Neuronal stem cell (in vitro differentiated cells): ENCODE measurements around the gene ZG16.
"Not testable (repeated sequence)": the region's sequence is repeated elsewhere in the genome, so short reads cannot be mapped to it uniquely, and the experiment has no call there.

Experiments used
- DNase-seq: peaks from one replicate; pipeline ENCODE4 v3.0.0-alpha.2; 2013; ENCODE audit warnings: low spot score
- H2AFZ ChIP-seq: one replicate; pipeline ENCODE4 v1.6.1; 2013; ENCODE audit warnings: mild to moderate bottlenecking, low read length, inconsistent platforms
- H2AK5ac ChIP-seq: 2 replicates; pipeline ENCODE4 v1.6.1; 2013; ENCODE audit warnings: low read depth, mild to moderate bottlenecking, inconsistent platforms, low read length, moderate library complexity, mixed read lengths
- H2BK120ac ChIP-seq: 2 replicates; pipeline ENCODE4 v1.6.1; 2013; ENCODE audit warnings: low read depth, mild to moderate bottlenecking, inconsistent platforms, low read length, moderate library complexity, mixed read lengths
- H2BK12ac ChIP-seq: one replicate; pipeline ENCODE4 v1.6.1; 2013; ENCODE audit warnings: low read length, inconsistent platforms
- H2BK15ac ChIP-seq: 2 replicates; pipeline ENCODE4 v1.6.1; 2013; ENCODE audit warnings: mild to moderate bottlenecking, low read length, inconsistent platforms, mixed read lengths
- H2BK5ac ChIP-seq: one replicate; pipeline ENCODE4 v1.6.1; 2013; ENCODE audit warnings: inconsistent platforms, mild to moderate bottlenecking, low read length, moderate library complexity
- H3K14ac ChIP-seq: one replicate; pipeline ENCODE4 v1.6.1; 2013; ENCODE audit warnings: low read length, inconsistent platforms
- H3K18ac ChIP-seq: 2 replicates; pipeline ENCODE4 v1.6.1; 2013; ENCODE audit warnings: low read length, inconsistent platforms
- H3K23ac ChIP-seq: 2 replicates; pipeline ENCODE4 v1.6.1; 2013; ENCODE audit warnings: low read depth, mild to moderate bottlenecking, mixed read lengths, low read length, inconsistent platforms; ENCODE audit not compliant: poor library complexity
- H3K27ac ChIP-seq: replicated peaks from 3 replicates; pipeline ENCODE4 v1.5.1; 2013; ENCODE audit warnings: low read length, inconsistent platforms
- H3K27me3 ChIP-seq, 3 experiments: 2 replicates each; pipeline ENCODE4 v1.6.1; 2013; ENCODE audit warnings: low read length in 3 of 3, mild to moderate bottlenecking in 2 of 3, inconsistent platforms in 1 of 3, low read depth in 1 of 3, mixed read lengths in 1 of 3, moderate library complexity in 1 of 3; ENCODE audit not compliant: control insufficient read depth in 3 of 3, insufficient read depth in 3 of 3
- H3K36me3 ChIP-seq, 2 donors: replicated peaks in 1 of 2; 2 replicates each; pipeline ENCODE4 v1.6.1; 2013; ENCODE audit warnings: low read length in 2 of 2; ENCODE audit not compliant: control insufficient read depth in 2 of 2, insufficient read depth in 2 of 2
- H3K4ac ChIP-seq: 2 replicates; pipeline ENCODE4 v1.6.1; 2013; ENCODE audit warnings: inconsistent platforms, mild to moderate bottlenecking, low read length, moderate library complexity
- H3K4me1 ChIP-seq, 2 donors: 1 replicate in 1 of 2; 2 replicates in 1 of 2; pipeline ENCODE4 v1.6.1; 2013; ENCODE audit warnings: low read length in 2 of 2, low read depth in 1 of 2; ENCODE audit not compliant: control insufficient read depth in 2 of 2, insufficient read depth in 1 of 2
- H3K4me2 ChIP-seq: one replicate; pipeline ENCODE4 v1.6.1; 2013; ENCODE audit warnings: mild to moderate bottlenecking, low read length, inconsistent platforms; ENCODE audit not compliant: insufficient read depth, poor library complexity, severe bottlenecking
- H3K4me3 ChIP-seq, 2 donors: 2 replicates each; pipeline ENCODE4 v1.5.1; 2013; ENCODE audit warnings: low read length in 2 of 2, mild to moderate bottlenecking in 2 of 2, inconsistent platforms in 1 of 2, moderate library complexity in 1 of 2
- H3K79me1 ChIP-seq: one replicate; pipeline ENCODE4 v1.6.1; 2013; ENCODE audit warnings: low read depth, mild to moderate bottlenecking, inconsistent platforms, low read length, moderate library complexity
- H3K9ac ChIP-seq: one replicate; pipeline ENCODE4 v1.6.1; 2013; ENCODE audit warnings: mild to moderate bottlenecking, low read depth, low read length, inconsistent platforms; ENCODE audit not compliant: poor library complexity
- H3K9me3 ChIP-seq, 2 donors: replicated peaks in 1 of 2; 2 replicates each; pipeline versions ENCODE3 to v1.6.1; 2013; ENCODE audit warnings: low read length in 2 of 2, mild to moderate bottlenecking in 2 of 2, inconsistent platforms in 1 of 2, low read depth in 1 of 2, mixed read lengths in 1 of 2, moderate library complexity in 1 of 2; ENCODE audit not compliant: control insufficient read depth in 2 of 2, insufficient read depth in 1 of 2
- H4K8ac ChIP-seq: one replicate; pipeline ENCODE4 v1.6.1; 2013; ENCODE audit warnings: low read depth, mild to moderate bottlenecking, inconsistent platforms, low read length, moderate library complexity
- H4K91ac ChIP-seq: one replicate; pipeline ENCODE4 v1.6.1; 2013; ENCODE audit warnings: low read length, low read depth, mild to moderate bottlenecking, inconsistent platforms; ENCODE audit not compliant: poor library complexity
- WGBS, 2 donors: extraction: QIAGEN DNeasy Blood & Tissue Kit; methylation state at CpG; one replicate each; pipeline ENCODE4 v1.1.7; 2013; ENCODE audit warnings: missing lambda C conversion rate in 2 of 2, mixed read lengths in 1 of 2; ENCODE audit not compliant: insufficient read length in 2 of 2, insufficient replicate concordance in 1 of 2; ENCODE audit errors: extremely low coverage in 2 of 2; 5-methylcytosine and 5-hydroxymethylcytosine counted together

ZG16 gene

DNA sequence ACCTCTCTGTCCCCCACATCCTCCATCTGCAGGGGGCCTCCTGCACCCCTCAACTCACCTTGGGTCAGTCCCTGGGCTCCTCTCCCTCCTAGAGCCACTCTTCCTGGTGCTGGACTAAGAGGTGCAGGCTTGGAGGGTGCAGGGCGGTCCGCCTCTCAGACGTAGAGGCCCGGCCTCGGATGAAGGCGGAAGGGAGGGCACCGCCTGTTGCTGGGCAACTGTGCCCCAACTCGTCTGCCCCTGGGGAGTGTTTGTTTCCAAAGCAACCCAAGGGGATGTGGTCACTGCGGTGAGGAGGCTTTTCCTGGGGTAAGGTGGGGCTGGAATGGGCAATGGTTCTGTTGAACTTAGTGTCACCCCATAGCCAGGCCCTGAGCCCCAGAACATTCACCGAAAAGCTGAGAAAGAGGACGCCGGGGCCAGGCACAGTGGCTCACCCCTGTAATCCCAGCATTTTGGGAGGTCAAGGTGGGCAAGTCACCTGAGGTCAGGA, 32.2 kb upstream of the ZG16 start, which contains the start of gene C16orf54:
Gene C16orf54 (minus strand): TSS at position 138 of the 493 bp plus-strand sequence. CDS start 1,039 bp downstream, outside the sequence.
- no peak within 1 kb of the TSS for H4K8ac ChIP-seq
- no peak within 1 kb of the TSS for H2AFZ ChIP-seq
- H3K79me1 ChIP-seq: peaks cover 5% of the 10 kb centered on the region
- H2BK120ac ChIP-seq: no peak within 1 kb of the TSS
- no peak within 1 kb of the TSS for H2AK5ac ChIP-seq
- no peak within 1 kb of the TSS for H2BK5ac ChIP-seq
- WGBS, 2 donors: no CpG with 5 or more reads among the region's 12 CpGs
- H4K91ac ChIP-seq: no peak within 1 kb of the TSS
- H3K36me3 ChIP-seq: no peaks in the 10 kb centered on the region
- H3K4me2 ChIP-seq: no peak within 1 kb of the TSS
- H3K27ac ChIP-seq: no peak within 1 kb of the TSS
- H3K18ac ChIP-seq: peak within 1 kb of the TSS; percentile 64
- H3K4me3 ChIP-seq: no peak within 1 kb of the TSS
- DNase-seq: no peak
- H2BK12ac ChIP-seq: no peak within 1 kb of the TSS
- H3K9me3 ChIP-seq: peaks cover 0 to 5% of the 10 kb centered on the region in 2 donors
- H3K4ac ChIP-seq: no peak within 1 kb of the TSS
- no peaks in the 10 kb centered on the region for H3K4me1 ChIP-seq
- peak within 1 kb of the TSS; percentile 17 for H2BK15ac ChIP-seq
- no peak within 1 kb of the TSS for H3K9ac ChIP-seq
- H3K23ac ChIP-seq: peak within 1 kb of the TSS; percentile 73
- H3K14ac ChIP-seq: no peak within 1 kb of the TSS
- no peaks in the 10 kb centered on the region for H3K27me3 ChIP-seq

DNA sequence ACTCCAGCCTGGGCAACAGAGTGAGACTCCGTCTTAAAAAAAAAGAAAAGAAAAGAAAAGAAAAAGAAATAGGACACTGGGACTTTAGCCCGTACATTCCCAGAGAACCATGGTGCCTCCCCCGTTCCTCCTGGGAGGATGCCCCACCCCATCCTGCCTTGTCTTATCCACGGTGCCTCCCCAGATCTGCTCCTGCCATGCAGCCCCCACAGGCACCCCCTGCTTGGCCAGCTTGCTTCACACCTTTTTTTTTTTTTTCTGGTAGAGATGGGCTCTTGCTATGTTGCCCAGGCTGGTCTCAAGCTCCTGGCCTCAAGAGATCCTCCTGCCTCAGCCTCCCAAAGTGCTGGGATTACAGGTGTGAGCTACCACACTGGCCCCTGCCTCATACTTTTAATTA, 31.5 kb upstream of the ZG16 start:
- not testable (repeated sequence) for DNase-seq, H3K27ac ChIP-seq, H3K4ac ChIP-seq, H3K4me3 ChIP-seq, H2AK5ac ChIP-seq, H3K4me1 ChIP-seq, H3K36me3 ChIP-seq, H2BK120ac ChIP-seq, H2AFZ ChIP-seq, H2BK15ac ChIP-seq, H3K4me2 ChIP-seq, H3K14ac ChIP-seq, H3K27me3 ChIP-seq, H4K91ac ChIP-seq, H2BK12ac ChIP-seq, H3K9me3 ChIP-seq, H3K9ac ChIP-seq, H4K8ac ChIP-seq, H2BK5ac ChIP-seq, H3K79me1 ChIP-seq, H3K23ac ChIP-seq, H3K18ac ChIP-seq
- no CpG with 5 or more reads among the region's 4 CpGs for WGBS, 2 donors

GRCh38 chr16:29747947-29748759, 29.9 kb upstream of the ZG16 start:
- H2AK5ac ChIP-seq: no peak overlapping the region
- H3K9ac ChIP-seq: no peak overlapping the region
- no CpG with 5 or more reads among the region's 30 CpGs for WGBS, 2 donors
- H2BK12ac ChIP-seq: no peak overlapping the region
- H3K14ac ChIP-seq: no peak overlapping the region
- no peak overlapping the region for H2BK5ac ChIP-seq
- no peak for DNase-seq
- no peak overlapping the region for H4K91ac ChIP-seq
- no peaks in the 10 kb centered on the region for H3K27me3 ChIP-seq
- H3K23ac ChIP-seq: no peak overlapping the region
- H3K18ac ChIP-seq: no peak overlapping the region
- H2AFZ ChIP-seq: no peak overlapping the region
- H3K9me3 ChIP-seq: peaks cover 0 to 5% of the 10 kb centered on the region in 2 donors
- no peak overlapping the region for H2BK15ac ChIP-seq
- no peaks in the 10 kb centered on the region for H3K4me1 ChIP-seq
- H3K79me1 ChIP-seq: peaks cover 5% of the 10 kb centered on the region
- no peak overlapping the region for H2BK120ac ChIP-seq
- no peak overlapping the region for H3K4me3 ChIP-seq
- H4K8ac ChIP-seq: no peak overlapping the region
- no peak overlapping the region for H3K4ac ChIP-seq
- H3K27ac ChIP-seq: no peak overlapping the region
- no peaks in the 10 kb centered on the region for H3K36me3 ChIP-seq
- H3K4me2 ChIP-seq: no peak overlapping the region

- not testable (repeated sequence) for H2BK12ac ChIP-seq, H3K18ac ChIP-seq, H3K4me2 ChIP-seq, H3K36me3 ChIP-seq, H3K79me1 ChIP-seq, H3K9me3 ChIP-seq, H2AFZ ChIP-seq, H3K27ac ChIP-seq, H2BK5ac ChIP-seq, H3K4me3 ChIP-seq, H3K9ac ChIP-seq, H3K4me1 ChIP-seq, H3K4ac ChIP-seq, H3K23ac ChIP-seq, H3K27me3 ChIP-seq, H4K91ac ChIP-seq, DNase-seq, H3K14ac ChIP-seq, H2BK120ac ChIP-seq, H4K8ac ChIP-seq, H2BK15ac ChIP-seq, H2AK5ac ChIP-seq
- no CpG with 5 or more reads among the region's 4 CpGs for WGBS, 2 donors
These were observed 29.3 kb upstream of the ZG16 start for GRCh38 chr16:29748760-29749149.
